Left hindlimb (tissue), 1 donor: ENCODE measurements around the gene SNX15.
"Not testable (repeated sequence)": the region's sequence is repeated elsewhere in the genome, so short reads cannot be mapped to it uniquely, and the experiment has no call there.

Source experiments
- DNase-seq: peaks from one replicate; pipeline ENCODE4 v3.0.0-alpha.2; 2018

The SNX15 gene

GRCh38 chr11:65027213-65028067 lies at the start of gene SNX15:
Gene SNX15, plus strand, starts transcription at chr11:65027439. Its CDS starts 99 bp downstream, at chr11:65027538.
- peak; percentile 96 for DNase-seq

GRCh38 chr11:64983339-64983738 lies 43.9 kb upstream of the SNX15 start:
- not testable (repeated sequence) for DNase-seq

GRCh38 chr11:64987998-64988854 lies 39.0 kb upstream of the SNX15 start:
- no peak for DNase-seq

GRCh38 chr11:64989416-64989815 lies 37.8 kb upstream of the SNX15 start:
- DNase-seq, result no peak

- peak; percentile 74 for DNase-seq
Observed at GRCh38 chr11:64990222-64990923, 36.9 kb upstream of the SNX15 start.

GRCh38 chr11:64994318-64994717 lies 32.9 kb upstream of the SNX15 start:
- no peak for DNase-seq

GRCh38 chr11:64996327-64996709 lies 30.9 kb upstream of the SNX15 start:
- DNase-seq, result no peak

GRCh38 chr11:64996710-64997380 lies 30.4 kb upstream of the SNX15 start, which contains the start of gene BATF2:
Gene BATF2, minus strand, starts transcription at chr11:64996971. Its CDS starts 57 bp downstream, at chr11:64996914.
- peak; percentile 67 for DNase-seq

- no peak for DNase-seq
Observed at GRCh38 chr11:64998141-64998540, 29.1 kb upstream of the SNX15 start.

GRCh38 chr11:64998690-64999431 lies 28.4 kb upstream of the SNX15 start:
- DNase-seq, result no peak

GRCh38 chr11:64999478-64999877 lies 27.8 kb upstream of the SNX15 start:
- no peak for DNase-seq

- no peak for DNase-seq
Observed at GRCh38 chr11:65002706-65003105, 24.5 kb upstream of the SNX15 start.

GRCh38 chr11:65003282-65003681 lies 24.0 kb upstream of the SNX15 start:
- DNase-seq, result no peak

- not testable (repeated sequence) for DNase-seq
Observed at GRCh38 chr11:65003968-65004367, 23.3 kb upstream of the SNX15 start.

GRCh38 chr11:65008016-65008415 lies 19.2 kb upstream of the SNX15 start:
- DNase-seq, result no peak

GRCh38 chr11:65008873-65009272 lies 18.4 kb upstream of the SNX15 start:
- no peak for DNase-seq

GRCh38 chr11:65013130-65013887 lies 13.9 kb upstream of the SNX15 start:
- peak; percentile 95 for DNase-seq

GRCh38 chr11:65013888-65014725 lies 13.1 kb upstream of the SNX15 start, which contains the start of gene ARL2:
Gene ARL2, plus strand, starts transcription at chr11:65014160. Its CDS starts 48 bp downstream, at chr11:65014208.
- DNase-seq, result peak; percentile 95

- DNase-seq, result no peak
Observed at GRCh38 chr11:65014726-65015227, 12.5 kb upstream of the SNX15 start.

GRCh38 chr11:65016705-65017104 lies 10.5 kb upstream of the SNX15 start:
- no peak for DNase-seq
